ENCODE measurements around the gene ITGA3.
A peak's percentile ranks its signal among the peaks of the same experiment; 100 is the strongest.

DNA sequence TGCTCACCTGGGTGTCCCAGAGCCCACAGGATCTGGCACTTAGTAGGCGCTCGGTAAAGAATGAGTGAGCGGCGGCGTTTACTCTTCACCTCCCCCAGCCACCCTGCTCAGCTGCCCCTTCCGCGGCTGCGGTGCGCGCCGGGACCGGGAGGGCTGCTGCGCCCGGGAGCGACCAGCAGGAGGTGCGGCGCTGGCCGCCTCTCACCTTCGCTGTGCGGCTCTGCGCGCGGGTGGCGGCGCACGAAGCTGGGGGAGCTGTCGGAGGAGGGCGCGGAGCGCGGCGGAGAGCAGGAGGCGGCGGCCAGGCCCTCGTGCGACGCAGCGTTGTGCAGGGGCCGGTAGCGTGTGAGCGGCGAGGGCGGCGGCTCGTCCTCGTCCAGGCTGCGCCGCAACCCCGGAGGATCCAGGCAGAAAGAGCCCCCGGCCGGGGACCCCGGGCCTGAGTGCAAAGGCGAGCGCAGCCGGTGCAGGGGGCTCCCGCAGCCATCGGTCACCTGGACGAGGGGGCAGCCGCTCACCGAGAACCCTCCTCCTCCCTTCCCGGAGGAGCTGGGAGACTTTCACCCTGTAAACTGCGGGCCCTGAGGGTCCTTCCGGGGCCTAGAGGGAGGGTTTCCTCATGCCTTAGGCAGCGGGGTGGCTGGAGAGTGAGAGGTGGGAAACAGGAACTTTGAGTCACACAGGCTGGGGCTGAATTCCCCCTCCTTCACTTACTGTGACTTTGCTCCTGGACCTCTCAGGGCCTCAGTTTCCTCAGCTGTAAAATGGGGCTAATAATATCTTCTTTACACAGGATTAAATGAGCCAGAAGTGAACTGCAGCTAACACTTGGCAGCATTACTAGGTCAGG is 61.5 kb downstream of the ITGA3 start:
- TF ChIP-seq, protein P1, sequence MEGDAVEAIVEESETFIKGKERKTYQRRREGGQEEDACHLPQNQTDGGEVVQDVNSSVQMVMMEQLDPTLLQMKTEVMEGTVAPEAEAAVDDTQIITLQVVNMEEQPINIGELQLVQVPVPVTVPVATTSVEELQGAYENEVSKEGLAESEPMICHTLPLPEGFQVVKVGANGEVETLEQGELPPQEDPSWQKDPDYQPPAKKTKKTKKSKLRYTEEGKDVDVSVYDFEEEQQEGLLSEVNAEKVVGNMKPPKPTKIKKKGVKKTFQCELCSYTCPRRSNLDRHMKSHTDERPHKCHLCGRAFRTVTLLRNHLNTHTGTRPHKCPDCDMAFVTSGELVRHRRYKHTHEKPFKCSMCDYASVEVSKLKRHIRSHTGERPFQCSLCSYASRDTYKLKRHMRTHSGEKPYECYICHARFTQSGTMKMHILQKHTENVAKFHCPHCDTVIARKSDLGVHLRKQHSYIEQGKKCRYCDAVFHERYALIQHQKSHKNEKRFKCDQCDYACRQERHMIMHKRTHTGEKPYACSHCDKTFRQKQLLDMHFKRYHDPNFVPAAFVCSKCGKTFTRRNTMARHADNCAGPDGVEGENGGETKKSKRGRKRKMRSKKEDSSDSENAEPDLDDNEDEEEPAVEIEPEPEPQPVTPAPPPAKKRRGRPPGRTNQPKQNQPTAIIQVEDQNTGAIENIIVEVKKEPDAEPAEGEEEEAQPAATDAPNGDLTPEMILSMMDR (IDR thresholded peaks at IDR 0.05), result peak; percentile 52 to 89 (median 77)
- TF ChIP-seq POLR2AphosphoS5 (IDR thresholded peaks at IDR 0.05), result no peak
- TF ChIP-seq EP300 (IDR thresholded peaks at IDR 0.05), result no peak

All from upper lobe of left lung (tissue), 4 donors.